ENCODE data around the gene FAM89B.
A peak's percentile ranks its signal among the peaks of the same experiment; 100 is the strongest.

The FAM89B gene

DNA sequence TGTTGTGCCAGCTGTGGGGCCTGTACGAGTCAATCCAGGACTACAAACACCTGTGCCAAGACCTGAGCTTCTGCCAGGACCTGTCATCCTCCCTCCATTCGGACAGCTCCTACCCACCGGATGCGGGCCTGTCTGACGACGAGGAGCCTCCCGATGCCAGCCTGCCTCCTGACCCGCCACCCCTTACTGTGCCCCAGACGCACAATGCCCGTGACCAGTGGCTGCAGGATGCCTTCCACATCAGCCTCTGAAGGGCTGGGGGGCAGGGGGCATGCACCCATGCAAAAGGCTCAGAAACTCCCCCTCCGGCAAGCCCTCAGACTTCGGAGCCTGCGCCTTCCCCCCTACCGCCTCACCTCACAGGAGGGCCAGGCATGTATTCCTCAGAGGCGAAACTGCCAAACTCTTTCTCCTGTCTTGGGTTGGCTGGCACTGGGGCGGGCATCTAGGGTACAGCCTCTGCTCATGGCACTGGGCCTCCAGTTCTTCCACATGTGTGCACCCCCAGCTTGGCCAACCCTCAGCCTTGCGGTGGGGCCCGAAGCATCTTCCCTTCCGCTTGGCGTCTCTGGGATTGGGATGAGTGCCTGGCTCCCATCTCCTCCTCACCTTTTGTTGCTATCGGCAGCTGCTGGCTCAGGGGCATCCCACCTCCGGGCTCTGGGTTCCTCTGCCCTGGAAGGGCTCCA lies 1.2 kb downstream of the FAM89B start:
- no peak for DNase-seq (ENCODE audit: low spot score)

DNA sequence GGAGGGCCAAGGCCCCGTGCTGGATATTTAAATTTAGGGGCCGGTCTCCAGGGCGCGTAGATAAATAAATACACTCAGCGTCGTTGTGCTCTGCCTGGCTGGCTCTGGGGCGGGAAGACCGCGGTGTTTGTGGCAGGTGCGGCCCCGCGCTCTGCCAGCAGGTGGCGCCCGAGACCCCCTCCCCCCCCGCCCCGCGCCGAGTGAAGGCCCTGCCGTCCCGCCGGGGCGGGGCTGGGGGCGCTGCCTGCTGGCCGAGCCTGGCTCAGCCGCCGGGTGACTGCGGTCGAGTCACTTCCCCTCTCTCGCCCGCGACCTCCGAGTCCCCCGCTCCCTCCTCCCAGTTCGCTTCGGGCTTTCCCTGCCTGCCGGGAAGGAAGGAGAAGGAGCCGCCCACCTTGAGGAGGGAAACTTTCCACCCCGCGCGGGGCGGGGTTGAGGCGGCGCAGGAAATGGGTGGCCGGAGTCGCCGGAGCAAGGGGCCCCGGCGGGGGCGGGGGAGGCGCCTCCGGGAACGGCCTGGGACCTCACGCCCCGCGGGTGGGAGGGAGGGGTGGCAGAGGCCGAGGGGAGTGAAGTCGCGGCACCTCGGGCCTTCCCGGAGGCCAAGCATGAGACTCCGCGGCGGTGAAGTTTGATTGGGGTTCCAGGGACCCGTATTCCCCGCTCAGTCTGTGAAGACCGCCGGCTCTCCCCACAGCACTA lies 1.9 kb downstream of the FAM89B start:
- DNase-seq (ENCODE audit: low spot score): peak; percentile 98

DNA sequence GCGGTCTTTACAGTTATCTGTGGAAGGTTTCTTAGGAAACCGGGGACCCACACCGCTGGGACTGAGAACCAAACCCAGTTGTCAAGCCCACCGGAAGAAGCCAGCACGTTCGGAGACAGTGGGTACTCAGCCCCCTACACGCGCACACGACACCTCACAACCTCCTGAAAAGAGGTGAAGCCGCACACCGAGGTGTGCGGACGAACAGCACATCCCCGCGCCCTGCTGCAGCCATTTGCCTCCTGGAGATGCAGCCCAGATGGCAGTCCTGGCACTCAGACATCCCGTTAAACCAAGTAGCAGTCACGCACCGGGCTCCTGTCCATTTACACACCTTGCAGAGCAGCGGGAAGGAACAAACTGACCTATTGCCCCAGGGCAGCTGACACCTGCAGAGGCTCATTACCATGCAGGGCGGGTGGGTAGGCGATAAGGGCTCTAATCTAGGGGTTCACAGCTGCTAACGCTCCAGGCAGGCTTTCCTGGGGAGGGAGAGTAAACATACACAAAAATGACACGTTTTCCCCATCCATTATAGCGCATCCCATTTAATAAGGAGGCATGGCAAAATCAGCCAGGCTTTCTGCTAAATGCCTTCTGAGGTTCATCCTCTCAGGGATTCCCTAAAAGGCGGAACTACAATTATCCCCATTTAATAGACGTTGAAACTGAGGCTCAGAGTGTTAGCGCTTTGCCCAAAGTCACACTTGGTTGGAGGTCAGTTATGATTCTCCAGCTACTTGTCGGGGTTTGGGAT lies 2.7 kb downstream of the FAM89B start:
- DNase-seq (ENCODE audit: low spot score): no peak

DNA sequence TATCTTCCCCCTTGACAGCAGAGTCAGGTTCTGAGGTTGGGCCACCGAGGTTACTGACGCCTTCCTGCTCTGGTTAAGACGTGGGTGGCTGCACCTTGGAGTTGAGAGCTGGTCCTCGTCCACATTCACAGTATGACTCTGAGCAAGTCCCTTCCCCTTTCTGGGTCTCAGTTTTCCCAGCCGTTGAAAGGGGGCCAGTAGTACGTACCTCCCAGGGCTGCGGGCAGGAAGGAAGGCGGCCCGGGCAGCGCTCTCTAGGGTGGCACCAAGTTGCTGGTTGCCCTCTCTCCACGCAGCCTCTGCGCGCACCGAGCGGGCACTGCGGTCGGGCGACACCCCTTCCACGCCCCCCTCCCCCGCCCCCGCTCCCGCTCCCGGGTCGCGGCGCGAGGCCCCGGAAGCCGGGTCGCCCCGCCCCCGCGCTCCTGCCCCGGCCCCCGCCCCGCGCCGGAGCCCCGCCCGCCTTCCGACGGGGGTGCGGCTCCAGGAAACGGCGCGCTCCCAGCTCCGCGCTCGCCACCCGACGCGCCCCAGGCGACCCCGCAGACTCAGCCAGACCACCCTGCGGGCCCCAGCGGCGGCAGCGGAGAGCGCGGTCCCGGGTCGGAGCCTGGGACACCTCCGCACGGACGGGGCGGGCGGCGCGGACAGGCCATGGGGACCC lies 3.4 kb downstream of the FAM89B start, which contains the start of gene EHBP1L1:
Gene EHBP1L1, plus strand, starts transcription at position 486 of the 664 bp plus-strand sequence. CDS start 250 bp downstream, outside the sequence.
- peak; percentile 88 for DNase-seq (ENCODE audit: low spot score)

DNA sequence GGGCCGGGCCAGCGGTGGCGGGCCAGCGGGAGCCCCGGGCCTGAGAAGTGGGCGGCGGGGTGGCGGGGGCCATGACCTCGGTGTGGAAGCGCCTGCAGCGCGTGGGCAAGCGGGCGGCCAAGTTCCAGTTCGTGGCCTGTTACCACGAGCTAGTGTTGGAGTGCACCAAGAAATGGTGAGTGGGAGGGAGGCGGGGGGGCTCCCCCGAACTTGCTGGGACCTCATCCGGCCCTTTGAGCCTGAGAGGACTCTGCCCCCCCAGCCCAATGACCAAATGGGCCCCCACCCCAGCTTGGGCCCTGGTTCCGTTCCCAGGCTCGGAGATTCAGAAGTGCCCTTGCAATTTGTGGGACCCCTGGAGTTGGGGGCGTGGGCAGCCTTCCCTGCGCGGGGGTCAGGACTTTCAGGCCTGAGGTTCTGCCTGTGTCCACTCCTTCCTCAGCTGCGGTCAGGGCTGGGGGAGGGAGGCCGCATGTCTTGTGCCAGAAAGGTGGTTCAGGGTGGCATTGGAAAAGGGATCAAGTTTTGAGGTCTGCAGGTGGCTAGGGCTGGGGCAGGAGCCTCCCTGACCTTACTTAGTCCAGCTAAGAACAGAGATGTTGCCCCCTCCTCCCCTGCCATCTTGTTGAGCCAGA lies 4.0 kb downstream of the FAM89B start:
- no peak for DNase-seq (ENCODE audit: low spot score)

DNA sequence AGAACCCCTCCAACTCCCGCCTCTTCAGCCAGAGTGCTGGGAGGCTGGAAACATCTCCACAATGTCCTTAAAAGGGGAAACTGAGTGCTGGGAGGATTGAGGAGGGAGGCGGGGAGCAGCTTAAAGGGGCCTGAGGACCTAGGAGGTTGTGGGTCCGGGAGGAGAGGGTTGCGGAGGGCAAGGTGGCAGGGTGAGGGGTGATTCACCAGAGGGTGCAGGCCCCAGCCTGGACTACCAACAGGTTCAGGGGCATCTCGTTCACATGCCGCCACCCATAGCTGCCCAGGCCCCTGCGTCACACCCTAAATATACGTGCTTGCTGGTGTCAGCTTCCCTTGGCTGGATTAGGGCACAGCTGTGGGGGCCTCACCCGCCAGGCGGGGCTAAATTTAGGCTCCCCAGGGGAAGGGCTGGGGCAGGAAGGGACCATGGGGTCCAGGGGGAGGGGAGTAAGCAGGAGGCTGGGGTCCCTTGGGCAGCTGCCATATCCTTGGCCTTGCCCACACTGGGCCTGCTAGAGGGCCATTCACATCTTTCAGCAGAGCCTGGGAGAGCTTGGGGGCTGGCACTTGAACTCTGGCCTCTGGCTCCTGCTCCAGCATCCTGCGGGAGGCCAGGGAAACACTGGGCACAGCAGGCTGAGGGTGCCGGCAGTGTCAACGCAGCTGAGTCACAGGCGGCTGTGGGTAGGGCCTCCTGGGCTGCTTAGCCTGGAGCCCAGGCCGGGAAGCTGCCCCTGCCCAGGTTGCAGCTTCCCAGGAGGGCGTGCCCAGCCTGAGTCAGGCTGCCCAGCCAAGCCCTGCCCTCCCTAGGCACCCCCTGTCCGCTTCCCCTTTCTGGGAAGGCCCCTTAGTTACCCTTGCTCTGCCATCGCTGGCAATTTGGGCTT lies 4.8 kb downstream of the FAM89B start:
- no peak for DNase-seq (ENCODE audit: low spot score)

DNA sequence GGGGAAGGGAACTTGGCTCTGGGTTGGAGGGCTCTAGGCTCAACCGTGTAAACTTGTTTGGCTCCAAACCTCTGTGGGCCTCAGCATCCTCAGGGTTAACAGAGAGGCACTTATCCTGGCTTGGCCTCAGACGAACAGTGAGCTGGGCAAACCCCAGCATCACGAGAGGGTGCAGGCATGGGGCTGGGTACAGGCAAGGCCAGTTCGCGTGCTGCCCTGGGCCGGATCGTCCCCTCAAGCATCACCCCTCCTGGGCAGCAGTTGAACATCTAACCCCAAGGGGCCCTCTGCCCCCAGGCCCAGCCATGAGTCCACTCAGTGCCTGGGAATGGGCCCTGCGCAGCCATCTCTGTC lies 5.4 kb downstream of the FAM89B start:
- DNase-seq (ENCODE audit: low spot score): no peak

DNA sequence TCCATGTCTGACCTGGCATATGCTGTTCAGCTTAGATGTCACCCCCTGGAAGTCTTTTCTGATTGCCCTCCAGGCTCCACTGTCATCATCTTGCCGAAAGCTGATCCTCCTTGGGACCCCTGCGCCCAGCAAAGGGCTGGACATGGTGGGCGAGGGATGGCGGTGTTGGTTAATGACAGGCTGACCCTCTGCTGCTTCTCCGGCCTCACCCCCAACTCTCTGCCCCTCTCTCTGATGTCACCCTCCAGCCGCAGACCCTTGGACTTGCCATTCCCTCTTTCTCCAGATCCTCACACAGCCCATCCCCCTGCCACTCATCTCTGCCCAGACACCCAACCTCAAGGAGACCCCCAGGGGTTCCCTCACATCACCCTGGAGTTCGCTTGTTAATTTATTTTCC lies 5.8 kb downstream of the FAM89B start:
- no peak for DNase-seq (ENCODE audit: low spot score)

DNA sequence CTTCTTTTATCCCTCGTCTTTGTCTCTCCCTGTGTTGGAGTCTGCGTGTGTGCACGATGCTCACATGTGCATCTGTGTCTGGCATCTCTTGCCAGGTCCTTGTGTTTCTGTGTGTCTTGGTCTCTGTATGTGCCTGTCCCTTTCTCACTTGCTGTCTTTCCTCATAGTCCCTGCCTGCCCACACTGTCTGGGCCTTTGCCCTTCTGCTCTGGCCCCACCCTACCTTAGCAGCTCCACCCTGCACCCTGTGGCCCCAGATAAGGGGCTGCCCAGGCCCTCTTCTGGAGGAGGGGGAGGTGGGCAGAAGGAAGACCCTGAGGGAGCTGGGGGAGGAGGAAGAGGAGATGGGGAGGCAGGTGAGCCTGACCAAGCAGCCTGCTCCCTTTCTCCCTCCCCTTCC lies 6.3 kb downstream of the FAM89B start:
- DNase-seq (ENCODE audit: low spot score): no peak

DNA sequence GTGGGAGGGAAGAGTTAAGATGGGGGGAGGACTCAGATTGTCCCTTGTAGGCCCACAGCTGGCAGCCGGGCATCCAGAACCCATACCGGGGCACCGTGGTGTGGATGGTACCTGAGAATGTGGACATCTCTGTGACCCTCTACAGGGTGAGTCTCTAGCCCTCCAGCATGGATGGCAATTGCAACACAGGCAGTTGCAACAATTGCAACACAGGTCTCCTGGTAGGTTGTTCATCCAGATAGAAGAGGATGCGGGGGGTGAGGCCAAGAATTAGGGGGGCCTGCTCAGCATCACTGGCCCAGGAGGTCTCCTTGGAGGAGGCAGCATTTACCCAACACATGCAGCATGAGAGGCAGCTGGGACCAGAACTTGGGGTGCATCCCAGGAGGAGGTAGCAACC lies 7.0 kb downstream of the FAM89B start:
- no peak for DNase-seq (ENCODE audit: low spot score)

DNA sequence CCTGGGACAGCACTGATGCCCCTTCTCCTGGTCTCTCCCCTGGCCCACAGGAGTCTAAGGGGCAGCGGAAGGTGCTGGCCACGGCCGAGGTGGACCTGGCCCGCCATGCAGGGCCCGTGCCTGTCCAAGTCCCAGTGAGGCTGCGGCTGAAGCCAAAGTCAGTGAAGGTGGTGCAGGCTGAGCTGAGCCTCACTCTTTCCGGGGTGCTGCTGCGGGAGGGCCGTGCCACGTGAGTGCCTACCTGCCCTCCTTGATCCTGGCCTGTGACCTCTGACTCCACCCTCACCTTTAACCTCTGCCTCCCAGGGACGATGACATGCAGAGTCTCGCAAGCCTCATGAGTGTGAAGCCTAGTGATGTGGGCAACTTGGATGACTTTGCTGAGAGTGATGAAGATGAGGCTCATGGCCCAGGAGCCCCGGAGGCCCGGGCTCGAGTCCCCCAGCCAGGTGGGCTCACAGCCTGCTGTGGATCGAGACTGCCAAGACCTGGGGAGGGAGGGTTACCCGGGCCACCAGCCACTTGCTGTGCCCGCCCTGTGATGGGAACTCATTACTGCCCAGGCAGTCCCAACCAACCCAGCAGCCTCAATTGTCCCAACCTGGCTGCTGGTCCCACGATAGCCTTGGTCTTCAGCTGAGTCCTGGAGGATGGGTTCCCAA lies 7.8 kb downstream of the FAM89B start:
- no peak for DNase-seq (ENCODE audit: low spot score)

DNA sequence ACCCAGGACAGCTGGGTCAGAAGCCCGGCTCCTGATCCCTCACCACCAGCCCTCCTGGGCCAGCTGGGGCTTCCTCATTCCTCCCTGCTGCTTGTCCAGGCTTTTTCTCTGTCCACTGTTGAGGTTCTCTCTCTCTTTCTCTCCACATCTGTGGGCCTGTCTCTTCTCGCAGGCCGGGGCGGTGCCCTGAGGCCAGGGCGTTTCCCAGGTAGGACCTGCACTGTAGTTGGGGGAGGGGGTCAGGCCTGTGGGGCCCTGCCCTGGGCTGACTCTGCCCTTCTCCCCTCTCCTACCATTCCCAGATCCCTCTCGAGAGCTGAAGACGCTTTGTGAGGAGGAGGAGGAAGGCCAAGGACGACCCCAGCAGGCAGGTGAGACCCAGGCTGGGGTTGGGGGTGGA lies 8.4 kb downstream of the FAM89B start:
- DNase-seq (ENCODE audit: low spot score): no peak

DNA sequence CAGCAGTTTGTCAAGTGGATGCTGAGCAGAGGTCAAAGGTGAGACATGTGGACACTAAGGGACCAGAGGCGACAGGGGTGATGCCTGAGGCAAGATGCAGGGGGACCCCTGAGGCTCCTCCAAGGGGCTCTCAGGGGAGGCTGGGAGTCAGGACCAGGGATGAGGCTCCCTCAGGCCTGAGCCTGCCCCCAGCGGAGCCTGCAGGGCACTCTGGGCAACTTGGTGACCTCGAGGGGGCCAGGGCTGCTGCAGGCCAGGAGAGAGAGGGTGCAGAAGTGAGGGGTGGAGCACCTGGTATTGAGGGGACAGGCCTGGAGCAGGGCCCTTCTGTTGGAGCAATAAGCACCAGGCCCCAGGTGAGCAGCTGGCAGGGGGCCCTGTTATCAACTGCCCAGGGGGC lies 9.6 kb downstream of the FAM89B start:
- DNase-seq (ENCODE audit: low spot score): no peak

DNA sequence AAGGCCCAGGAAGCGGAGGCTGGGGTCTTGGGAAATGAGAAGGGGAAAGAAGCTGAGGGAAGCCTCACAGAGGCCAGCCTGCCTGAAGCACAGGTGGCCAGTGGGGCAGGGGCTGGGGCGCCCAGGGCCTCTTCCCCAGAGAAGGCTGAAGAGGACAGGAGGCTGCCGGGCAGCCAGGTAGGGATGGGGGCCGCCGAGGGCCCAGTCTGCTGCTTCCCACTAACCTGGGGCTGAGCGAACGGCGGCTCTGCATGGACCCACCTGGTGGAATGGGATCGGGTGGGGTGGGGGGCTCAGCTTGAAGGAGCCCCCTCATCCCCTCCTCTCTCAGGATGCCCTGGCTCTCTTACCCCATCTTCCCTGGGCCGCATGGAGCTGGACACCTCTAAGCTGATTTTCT lies 11.3 kb downstream of the FAM89B start:
- DNase-seq (ENCODE audit: low spot score): no peak

DNA sequence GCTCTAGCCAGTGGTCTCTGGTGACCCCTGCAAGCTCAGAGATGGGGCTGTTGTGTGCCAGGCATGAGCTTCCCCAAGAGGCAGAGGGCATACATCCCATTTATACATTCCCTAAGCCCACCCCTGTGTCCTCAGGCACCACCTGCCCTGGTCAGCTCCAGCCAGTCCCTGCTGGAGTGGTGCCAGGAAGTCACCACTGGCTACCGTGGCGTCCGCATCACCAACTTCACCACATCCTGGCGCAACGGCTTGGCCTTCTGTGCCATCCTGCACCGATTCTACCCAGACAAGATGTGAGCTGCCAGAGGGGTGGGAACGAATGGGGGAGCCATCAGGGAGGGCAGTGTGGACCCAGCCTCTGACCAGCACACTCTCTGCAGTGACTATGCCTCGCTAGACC lies 11.8 kb downstream of the FAM89B start:
- DNase-seq (ENCODE audit: low spot score): no peak

DNA sequence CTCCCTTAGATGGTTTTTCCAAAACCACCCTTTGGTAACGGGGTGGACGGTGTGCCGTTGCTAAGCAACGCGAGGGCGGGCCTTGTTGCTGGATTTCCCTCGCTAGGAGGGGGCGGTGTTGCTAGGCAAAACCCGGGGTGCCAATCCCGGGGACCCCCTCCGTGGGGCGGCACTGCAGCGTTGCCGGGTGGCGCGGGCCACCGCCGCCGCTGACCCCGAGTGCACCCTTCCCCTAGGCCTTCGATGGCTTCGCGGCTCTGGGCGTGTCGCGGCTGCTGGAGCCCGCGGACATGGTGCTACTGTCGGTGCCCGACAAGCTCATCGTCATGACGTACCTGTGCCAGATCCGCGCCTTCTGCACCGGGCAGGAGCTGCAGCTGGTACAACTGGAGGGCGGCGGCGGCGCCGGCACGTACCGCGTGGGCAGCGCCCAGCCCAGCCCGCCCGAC lies 12.4 kb downstream of the FAM89B start:
- no peak for DNase-seq (ENCODE audit: low spot score)

DNA sequence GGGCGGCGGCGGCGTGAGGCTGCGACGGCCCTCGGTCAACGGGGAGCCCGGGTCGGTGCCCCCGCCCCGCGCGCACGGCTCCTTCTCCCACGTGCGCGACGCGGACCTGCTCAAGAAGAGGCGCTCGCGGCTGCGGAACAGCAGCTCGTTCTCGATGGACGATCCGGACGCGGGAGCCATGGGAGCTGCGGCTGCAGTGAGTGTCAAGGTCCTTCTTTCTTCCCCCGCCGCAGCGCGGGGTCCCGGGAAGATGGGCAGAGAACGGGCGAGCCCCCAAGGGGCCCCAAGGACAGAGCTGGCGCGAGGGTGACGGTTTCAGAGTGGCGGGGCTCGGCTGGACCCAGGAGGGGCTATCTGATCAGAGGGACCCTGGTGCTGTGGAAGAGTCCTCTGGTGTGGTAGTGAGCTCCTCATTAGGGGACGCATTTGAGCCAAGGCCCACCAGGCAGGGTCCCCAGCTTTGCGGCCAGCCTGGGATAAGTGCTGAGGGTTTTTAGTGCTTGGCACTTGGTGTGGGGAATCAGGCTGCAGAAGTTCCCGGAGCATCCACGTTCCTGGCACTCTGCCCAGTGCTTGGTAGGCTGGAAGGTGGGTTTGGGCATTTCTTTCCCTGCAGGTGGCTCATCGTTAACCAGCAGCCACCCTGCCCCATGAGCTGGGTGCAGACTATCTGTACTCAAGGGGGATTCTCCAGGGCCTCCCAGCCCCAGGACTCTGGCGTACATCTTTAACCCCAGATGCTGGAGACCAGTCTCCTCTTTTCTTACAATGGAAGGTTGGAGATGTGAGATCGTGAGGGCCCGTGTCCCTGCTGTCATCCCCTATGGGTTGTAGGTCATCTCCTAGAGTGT lies 13.3 kb downstream of the FAM89B start:
- no peak for DNase-seq (ENCODE audit: low spot score)

DNA sequence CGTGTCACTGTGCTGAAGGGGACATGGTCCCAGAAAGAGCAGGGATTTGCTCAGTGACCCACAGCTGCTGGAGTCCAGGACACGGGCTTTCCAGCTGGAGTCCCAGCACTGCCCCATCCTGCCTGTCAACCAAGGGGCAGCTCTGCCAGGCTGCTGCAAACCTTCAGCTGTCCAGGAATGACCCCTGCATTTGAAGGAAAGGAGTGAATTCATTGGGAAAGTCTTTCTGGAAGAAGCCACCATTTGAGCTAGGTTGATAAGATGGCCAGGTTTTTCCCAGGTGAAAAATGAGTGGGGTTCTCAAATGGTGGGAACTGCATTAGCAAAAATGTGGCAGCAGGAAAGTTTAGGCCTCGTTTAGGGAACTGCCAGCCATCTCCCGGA lies 13.9 kb downstream of the FAM89B start:
- DNase-seq (ENCODE audit: low spot score): no peak

DNA sequence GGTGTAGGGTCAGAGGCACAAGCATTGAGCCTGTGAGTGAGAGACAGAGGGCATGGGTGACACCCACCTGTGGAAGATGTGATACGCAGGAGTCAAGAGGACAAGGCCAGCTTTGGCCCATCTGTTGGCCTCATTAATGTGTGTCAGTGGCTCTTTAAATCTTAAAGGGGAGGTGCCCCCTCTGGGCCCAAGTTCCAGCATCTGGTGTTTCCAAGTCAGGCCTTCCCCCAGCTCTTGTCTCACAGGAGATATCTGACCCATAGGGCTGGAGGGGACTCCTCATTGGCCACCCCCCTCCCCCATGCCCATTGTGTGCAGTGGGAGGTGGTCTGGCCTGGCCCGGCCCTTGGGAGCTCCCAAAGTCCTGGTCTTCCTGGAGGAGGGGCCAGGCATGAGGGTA lies 14.3 kb downstream of the FAM89B start:
- DNase-seq (ENCODE audit: low spot score): peak; percentile 67

Measured in iPS-NIHi11 (cell line).